GM18858 (cell line): ENCODE measurements around the gene NCOA1.
A peak's percentile ranks its signal among the peaks of the same experiment; 100 is the strongest.
"Not testable (repeated sequence)": the region's sequence is repeated elsewhere in the genome, so short reads cannot be mapped to it uniquely, and the experiment has no call there.

Source experiments
- ATAC-seq: cut with Tn5 transposase; IDR thresholded peaks from one replicate; pipeline ENCODE4 v1.9.1; 2021; ENCODE audit not compliant: unreplicated experiment

Gene NCOA1

GRCh38 chr2:24505534-24506275 lies 14.7 kb downstream of the NCOA1 start:
- no peak for ATAC-seq

GRCh38 chr2:24507549-24507948 lies 16.5 kb downstream of the NCOA1 start:
- ATAC-seq: no peak

DNA sequence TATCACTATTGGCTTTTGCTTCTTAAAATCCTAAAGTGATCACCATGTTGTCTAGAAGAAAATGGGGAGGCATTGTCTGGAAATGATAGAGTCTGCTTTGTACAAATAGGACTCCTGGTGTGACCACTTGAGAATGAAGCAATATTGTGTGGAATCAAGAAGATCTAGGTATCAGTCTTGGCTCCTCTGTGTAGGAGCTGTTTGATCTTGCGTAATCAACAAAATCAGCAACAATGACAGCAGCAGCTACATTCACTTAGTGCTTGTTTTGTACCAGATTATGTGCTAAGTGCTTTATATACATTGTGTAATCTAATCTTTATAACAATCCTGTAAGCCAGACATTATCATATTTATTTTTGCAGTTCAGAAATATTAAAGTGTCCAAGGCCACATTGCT lies 17.8 kb downstream of the NCOA1 start:
- ATAC-seq: no peak

GRCh38 chr2:24509425-24509824 lies 18.4 kb downstream of the NCOA1 start:
- ATAC-seq: peak; percentile 82

DNA sequence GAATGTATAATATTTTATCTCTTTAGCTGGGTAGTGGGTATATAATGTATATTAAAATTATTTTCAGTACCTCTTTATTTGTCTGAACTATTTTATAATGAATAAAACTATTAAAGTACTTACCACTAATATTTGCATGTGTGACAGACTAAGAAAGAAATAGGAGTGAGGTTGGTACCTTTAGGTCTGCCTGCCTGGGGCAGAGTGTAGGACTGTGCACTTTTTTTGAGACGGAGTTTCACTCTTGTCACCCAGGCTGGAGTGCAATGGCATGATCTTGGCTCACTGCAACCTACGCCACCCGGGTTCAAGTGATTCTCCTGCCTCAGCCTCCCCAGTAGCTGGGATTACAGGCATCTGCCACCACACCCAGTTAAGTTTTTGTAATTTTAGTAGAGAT lies 18.8 kb downstream of the NCOA1 start:
- ATAC-seq: peak; percentile 42

DNA sequence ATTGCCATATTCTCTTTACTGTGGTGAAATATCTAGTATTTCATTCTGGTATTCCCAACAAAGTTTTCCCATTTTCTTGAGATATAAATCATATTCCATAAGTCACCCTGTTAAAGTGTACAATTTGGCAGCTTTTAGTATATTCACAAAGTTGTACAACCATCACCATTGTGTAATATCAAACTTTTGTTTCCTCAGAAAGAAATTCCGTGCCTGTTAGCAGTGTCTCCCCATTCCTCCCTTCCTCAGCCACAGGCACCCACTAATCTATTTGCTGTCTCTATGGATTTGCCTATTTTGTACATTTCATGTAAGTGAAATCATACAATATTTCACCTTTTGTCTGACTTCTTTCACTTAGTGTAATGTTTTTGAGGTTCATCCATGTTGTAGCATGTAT lies 19.7 kb downstream of the NCOA1 start:
- no peak for ATAC-seq

DNA sequence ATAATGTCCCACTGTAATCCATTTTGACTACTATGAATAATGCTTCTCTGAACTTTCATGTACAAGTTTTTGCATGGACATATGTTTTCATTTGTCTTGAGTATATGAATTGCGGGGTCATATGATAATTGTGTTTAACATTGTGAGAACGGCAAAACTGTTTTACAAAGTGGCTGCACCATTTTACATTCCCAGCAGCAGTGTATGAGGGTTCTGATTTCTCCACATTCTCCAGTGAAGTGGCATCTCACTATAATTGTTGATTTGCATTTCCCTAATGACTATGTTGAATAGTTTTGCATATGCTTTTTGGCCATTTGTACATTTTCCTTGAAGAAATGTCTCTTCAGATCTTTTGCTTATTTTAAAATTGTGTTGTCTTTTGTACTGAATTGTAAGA lies 20.1 kb downstream of the NCOA1 start:
- ATAC-seq: no peak

DNA sequence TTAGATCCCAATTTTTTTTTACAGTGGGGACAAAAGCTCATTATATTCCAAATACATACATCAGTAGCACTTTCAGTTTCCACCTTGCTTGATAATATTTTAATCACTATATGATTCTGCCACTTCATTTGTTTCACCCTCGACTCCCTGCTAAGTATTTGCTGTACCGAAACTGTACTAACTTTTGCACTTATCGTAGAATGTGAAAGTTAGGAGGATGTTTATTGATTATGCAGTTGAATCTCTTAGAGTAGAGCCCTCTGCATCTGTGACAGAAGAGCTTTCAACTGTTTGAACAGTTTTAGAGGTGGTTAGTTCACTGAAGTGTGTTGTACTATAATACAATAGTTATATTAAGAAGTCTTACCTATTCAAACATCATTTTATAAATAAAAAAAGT lies 20.8 kb downstream of the NCOA1 start:
- no peak for ATAC-seq

DNA sequence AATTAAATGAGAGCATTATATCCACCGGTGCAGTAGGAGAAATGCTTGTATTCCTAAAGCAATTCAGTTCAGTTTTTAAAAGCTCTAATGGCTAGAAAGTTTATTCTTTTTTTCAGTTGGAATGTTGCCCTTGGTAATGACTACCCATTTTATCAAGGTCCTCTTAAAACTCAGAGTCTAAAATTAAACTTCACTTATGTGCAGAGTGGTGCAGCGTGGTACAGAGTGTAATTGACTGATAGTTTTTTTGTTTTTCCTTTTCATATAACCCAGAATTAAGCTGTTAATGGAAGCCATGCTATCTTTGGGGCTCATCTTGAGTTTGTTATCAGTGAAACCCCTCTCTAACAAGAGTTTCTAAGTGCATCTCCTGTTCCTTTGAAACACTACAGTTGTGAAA lies 21.4 kb downstream of the NCOA1 start:
- no peak for ATAC-seq

- ATAC-seq: no peak
Observed at GRCh38 chr2:24512831-24513230, 21.8 kb downstream of the NCOA1 start.

- ATAC-seq: no peak
Observed at GRCh38 chr2:24513281-24514071, 22.4 kb downstream of the NCOA1 start.

DNA sequence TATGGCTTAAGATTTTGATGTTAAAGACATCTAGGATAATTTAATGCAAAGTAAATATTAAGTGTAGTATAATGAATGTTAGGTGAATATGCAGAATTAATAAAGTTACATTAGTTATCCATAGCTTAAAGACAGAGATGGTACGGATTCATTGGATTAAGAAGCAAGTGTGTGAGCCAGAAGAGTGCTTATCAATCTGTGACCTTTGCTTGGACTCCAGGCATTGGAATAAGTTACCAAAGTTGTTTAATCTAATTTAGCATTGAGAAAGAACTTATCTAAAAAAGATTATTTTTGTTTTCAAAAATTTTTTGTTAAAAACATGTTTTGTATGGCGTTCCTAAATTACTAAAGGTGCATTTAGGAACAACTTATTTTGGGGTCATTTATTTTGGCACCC lies 23.8 kb downstream of the NCOA1 start:
- no peak for ATAC-seq

DNA sequence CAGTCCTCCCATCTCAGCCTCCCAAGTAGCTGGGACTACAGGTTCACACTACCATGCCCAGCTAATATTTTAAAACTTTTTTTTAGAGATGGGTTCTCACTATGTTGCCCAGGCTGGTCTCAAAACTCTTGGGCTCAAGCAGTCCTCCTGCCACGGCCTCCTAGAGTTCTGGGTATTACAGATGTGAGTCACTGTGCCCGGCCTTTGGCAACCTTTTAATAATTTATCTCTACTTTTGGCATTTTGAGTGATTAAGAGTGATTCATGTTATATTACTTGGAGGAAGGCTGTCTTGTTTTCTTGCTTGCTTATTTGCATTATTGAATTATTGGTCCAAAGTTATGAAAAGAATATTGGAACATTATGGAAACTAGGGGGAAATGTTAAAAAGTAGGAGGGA lies 24.3 kb downstream of the NCOA1 start:
- no peak for ATAC-seq

GRCh38 chr2:24515831-24516230 lies 24.8 kb downstream of the NCOA1 start:
- ATAC-seq: no peak

- no peak for ATAC-seq
Observed at GRCh38 chr2:24517247-24517646, 26.2 kb downstream of the NCOA1 start.

GRCh38 chr2:24520175-24520574 lies 29.1 kb downstream of the NCOA1 start:
- no peak for ATAC-seq

GRCh38 chr2:24521162-24521857 lies 30.3 kb downstream of the NCOA1 start:
- ATAC-seq: no peak

DNA sequence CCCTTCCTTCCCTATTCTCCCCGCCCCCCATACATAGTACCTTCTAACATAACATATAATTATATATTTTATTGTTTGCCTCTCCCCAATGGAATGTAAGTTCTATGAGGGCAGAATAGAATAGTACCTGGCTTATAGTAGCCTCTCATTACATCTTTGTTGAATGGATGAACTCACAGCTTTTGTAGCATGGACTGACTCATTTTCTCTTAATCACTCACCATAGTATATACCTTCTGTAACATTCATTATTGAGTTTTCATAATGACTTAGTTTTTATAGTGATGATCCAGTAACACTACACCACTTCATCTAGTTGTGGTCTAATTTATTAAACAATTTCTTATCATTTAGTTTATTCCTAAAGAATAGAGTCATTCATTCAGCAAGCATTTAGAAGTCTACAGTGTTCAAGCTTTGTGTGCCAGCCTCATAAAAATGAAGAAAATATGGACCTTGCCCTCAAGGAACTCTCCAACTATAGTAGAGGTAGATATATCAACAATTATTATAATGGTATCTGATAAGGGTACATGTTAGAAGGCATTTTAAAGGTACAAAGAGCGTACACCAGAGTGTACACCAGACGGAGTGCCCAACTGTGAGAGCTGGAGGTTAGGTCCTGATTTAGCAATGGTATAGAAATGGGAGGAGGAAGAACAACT lies 31.1 kb downstream of the NCOA1 start:
- no peak for ATAC-seq

DNA sequence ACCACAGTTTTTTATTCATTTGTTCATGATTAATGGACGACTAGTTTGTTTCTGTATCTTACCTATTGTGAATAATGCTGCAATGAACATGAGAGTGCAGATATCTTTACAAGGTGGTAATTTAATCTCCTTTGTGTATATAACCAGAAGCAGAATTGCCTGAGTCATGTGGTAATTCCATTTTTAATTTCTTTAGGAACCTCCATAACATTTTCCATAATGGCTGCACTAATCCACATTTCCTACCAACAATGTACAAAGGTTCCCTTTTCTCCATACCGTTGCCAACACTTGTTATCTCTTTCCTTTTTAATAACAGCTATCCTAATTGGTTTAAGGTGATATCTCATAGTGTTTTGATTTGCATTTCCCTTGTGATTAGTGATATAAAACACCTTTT lies 36.5 kb downstream of the NCOA1 start:
- ATAC-seq: no peak

DNA sequence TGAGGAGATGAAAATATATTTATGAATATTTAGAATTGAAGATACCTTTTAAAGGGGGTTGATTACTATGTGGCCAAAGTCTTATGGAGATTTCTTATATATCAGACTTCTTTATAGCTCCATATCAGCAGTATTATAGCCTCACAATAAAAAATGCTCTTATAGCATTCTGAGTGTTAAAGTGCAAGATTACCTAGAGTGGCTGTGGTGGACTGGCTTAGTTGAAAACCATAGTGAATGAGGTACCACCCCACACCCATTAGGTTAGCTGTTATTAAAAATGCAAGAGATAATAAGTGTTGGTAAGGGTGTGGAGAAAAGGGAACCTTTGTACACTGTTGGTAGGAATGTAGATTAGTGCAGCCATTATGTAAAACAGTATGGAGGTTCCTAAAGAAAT lies 39.7 kb downstream of the NCOA1 start:
- ATAC-seq: no peak

- not testable (repeated sequence) for ATAC-seq
Observed at GRCh38 chr2:24531610-24532009, 40.6 kb downstream of the NCOA1 start.
